Hepatocyte (in vitro differentiated cells): Measurements from ENCODE around the gene BCL2. TPM values are rescaled to one million over a fixed set of nuclear protein-coding genes. Genes with fewer than 3 reads are reported as not detected.

ENCODE experiments used
- DNase-seq: peaks from one replicate; pipeline ENCODE4 v3.0.0-alpha.2; 2016; ENCODE audit warnings: low spot score
- H2AFZ ChIP-seq: fragments of 200-600 bp; sonication (generic); 2 replicates; pipeline ENCODE4 v1.6.0; 2016; ENCODE audit warnings: antibody characterized with exemption, mild to moderate bottlenecking
- H3K27ac ChIP-seq: fragments of 200-600 bp; sonication (generic); 2 replicates; pipeline ENCODE4 v1.5.1; 2016; ENCODE audit warnings: mild to moderate bottlenecking
- H3K27me3 ChIP-seq: fragments of 200-600 bp; sonication (generic); 2 replicates; pipeline ENCODE4 v1.6.1; 2016
- H3K36me3 ChIP-seq: fragments of 200-600 bp; sonication (generic); replicated peaks from 2 replicates; pipeline ENCODE4 v1.5.1; 2016; ENCODE audit warnings: low read depth; ENCODE audit not compliant: insufficient read depth
- H3K4me1 ChIP-seq: fragments of 200-600 bp; sonication (generic); 2 replicates; pipeline ENCODE4 v1.5.1; 2016; ENCODE audit warnings: mild to moderate bottlenecking, moderate library complexity; ENCODE audit not compliant: insufficient read depth
- H3K4me2 ChIP-seq: fragments of 200-600 bp; sonication (generic); 2 replicates; pipeline ENCODE4 v1.6.0; 2016
- H3K4me3 ChIP-seq: fragments of 200-600 bp; sonication (generic); 2 replicates; pipeline ENCODE4 v1.5.1; 2016; ENCODE audit warnings: mild to moderate bottlenecking
- H3K79me2 ChIP-seq: fragments of 200-600 bp; sonication (generic); 2 replicates; pipeline ENCODE4 v1.6.0; 2017; ENCODE audit warnings: mild to moderate bottlenecking
- H3K9me2 ChIP-seq: fragments of 200-600 bp; sonication (generic); replicated peaks from 2 replicates; pipeline ENCODE4 v1.6.0; 2017; ENCODE audit warnings: mild to moderate bottlenecking; ENCODE audit not compliant: insufficient read depth
- H3K9me3 ChIP-seq: fragments of 200-600 bp; sonication (generic); 2 replicates; pipeline ENCODE4 v1.5.1; 2016; ENCODE audit warnings: low read depth, mild to moderate bottlenecking
- H4K20me1 ChIP-seq: fragments of 200-600 bp; sonication (generic); 2 replicates; pipeline ENCODE4 v1.6.0; 2016; ENCODE audit warnings: mild to moderate bottlenecking; ENCODE audit not compliant: insufficient read depth, poor library complexity, severe bottlenecking
- EZH2 ChIP-seq: fragments of 200-600 bp; sonication (generic); IDR thresholded peaks from 2 replicates; pipeline ENCODE4 v1.6.1; 2016; ENCODE audit warnings: antibody characterized with exemption, mild to moderate bottlenecking, borderline replicate concordance
- EZH2phosphoT487 ChIP-seq: fragments of 200-600 bp; sonication (generic); IDR thresholded peaks from one replicate; pipeline ENCODE4 v1.6.1; 2018; ENCODE audit warnings: antibody characterized with exemption, mild to moderate bottlenecking, low read depth, moderate library complexity; ENCODE audit not compliant: unreplicated experiment, severe bottlenecking
- WGBS: methylation state at CpG from one replicate; pipeline ENCODE4 v1.1.6; 2016; ENCODE audit warnings: low lambda C conversion rate; ENCODE audit errors: missing lambda C conversion rate; 5-methylcytosine and 5-hydroxymethylcytosine counted together
- polyA plus RNA-seq: library from polyadenylated mRNA; unstranded; fragments of >200 nt; fragmentation: Nextera tagmentation; extraction: Ambion mirVana; gene quantifications from 2 replicates; pipeline ENCODE4 v1.2.1, GENCODE V29; 2016
- total RNA-seq: library from RNA; depleted of rRNA; stranded (reverse); fragments of >200 nt; gene quantifications from 2 replicates; pipeline ENCODE4 v1.2.3, GENCODE V29; 2014
- TF ChIP-seq, protein P1 (sequence below): fragments of 200-600 bp; sonication (generic); IDR thresholded peaks from 2 replicates; pipeline ENCODE4 v1.5.1; 2016; ENCODE audit warnings: antibody characterized with exemption, mild to moderate bottlenecking; ENCODE audit not compliant: poor library complexity

Gene BCL2
- total and polyA plus RNA-seq, 2 experiments from 2014 or later: 1.0 to 11.4 TPM

DNA sequence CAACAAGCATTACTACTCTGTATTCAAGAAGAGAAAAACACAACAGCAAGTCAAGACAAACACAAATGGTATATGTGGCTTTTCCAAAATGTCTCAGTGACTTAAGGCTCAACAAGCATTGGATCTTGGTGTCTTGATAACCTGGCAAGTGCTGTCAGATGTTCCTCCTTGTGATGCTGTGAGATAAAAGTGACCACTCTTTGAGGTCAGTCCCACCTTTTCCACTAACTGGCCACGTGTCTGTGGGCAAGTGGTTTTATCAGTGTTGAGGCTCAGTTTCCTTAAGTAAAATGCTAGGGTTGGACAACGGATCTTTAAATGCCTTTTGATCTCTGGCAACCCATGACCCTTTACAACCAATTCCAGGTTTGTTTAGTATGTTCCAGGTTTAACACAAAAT, 98.7 kb downstream of the BCL2 start:
- Histone ChIP-seq H3K27ac (no peak overlapping the region), H3K36me3 (no peaks in the 10 kb centered on the region), H4K20me1 (no peaks in the 10 kb centered on the region), H3K9me3 (no peaks in the 10 kb centered on the region), H2AFZ (no peak overlapping the region), H3K27me3 (no peaks in the 10 kb centered on the region), H3K4me1 (no peaks in the 10 kb centered on the region), H3K4me2 (no peak overlapping the region), H3K9me2 (no peaks in the 10 kb centered on the region), H3K79me2 (no peaks in the 10 kb centered on the region), H3K4me3 (no peak overlapping the region)
- no peak for DNase-seq
- TF ChIP-seq, protein P1, sequence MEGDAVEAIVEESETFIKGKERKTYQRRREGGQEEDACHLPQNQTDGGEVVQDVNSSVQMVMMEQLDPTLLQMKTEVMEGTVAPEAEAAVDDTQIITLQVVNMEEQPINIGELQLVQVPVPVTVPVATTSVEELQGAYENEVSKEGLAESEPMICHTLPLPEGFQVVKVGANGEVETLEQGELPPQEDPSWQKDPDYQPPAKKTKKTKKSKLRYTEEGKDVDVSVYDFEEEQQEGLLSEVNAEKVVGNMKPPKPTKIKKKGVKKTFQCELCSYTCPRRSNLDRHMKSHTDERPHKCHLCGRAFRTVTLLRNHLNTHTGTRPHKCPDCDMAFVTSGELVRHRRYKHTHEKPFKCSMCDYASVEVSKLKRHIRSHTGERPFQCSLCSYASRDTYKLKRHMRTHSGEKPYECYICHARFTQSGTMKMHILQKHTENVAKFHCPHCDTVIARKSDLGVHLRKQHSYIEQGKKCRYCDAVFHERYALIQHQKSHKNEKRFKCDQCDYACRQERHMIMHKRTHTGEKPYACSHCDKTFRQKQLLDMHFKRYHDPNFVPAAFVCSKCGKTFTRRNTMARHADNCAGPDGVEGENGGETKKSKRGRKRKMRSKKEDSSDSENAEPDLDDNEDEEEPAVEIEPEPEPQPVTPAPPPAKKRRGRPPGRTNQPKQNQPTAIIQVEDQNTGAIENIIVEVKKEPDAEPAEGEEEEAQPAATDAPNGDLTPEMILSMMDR: no peak
- no peak for TF ChIP-seq EZH2
- TF ChIP-seq EZH2phosphoT487: no peak
- 41% methylated on average over 2 of the region's 2 CpGs for WGBS

DNA sequence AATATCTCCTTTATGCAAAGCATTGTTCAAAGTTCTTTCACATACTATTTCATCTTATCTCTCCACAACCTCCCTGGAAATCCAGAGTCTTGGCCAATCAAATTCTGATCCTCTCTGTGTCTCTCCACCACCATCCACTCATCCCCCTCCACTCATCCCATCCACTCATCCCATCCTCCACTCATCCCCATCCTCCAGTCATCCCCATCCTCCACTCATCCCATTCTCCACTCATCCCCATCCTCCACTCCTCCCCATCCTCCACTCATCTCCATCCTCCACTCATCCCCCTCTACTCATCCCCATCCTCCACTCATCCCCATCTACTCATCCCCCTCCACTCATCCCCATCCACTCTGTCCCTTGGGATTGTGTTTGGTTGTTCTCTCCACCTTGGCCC, 101.1 kb downstream of the BCL2 start:
- DNase-seq: peak; percentile 24
- Histone ChIP-seq H3K4me1 (no peaks in the 10 kb centered on the region), H3K4me2 (no peak overlapping the region), H2AFZ (no peak overlapping the region), H3K79me2 (no peaks in the 10 kb centered on the region), H3K27ac (no peak overlapping the region), H3K27me3 (no peaks in the 10 kb centered on the region), H4K20me1 (no peaks in the 10 kb centered on the region), H3K36me3 (no peaks in the 10 kb centered on the region), H3K9me3 (no peaks in the 10 kb centered on the region), H3K4me3 (no peak overlapping the region), H3K9me2 (no peaks in the 10 kb centered on the region)
- TF ChIP-seq EZH2: no peak
- TF ChIP-seq EZH2phosphoT487: no peak
- TF ChIP-seq, protein P1: no peak

DNA sequence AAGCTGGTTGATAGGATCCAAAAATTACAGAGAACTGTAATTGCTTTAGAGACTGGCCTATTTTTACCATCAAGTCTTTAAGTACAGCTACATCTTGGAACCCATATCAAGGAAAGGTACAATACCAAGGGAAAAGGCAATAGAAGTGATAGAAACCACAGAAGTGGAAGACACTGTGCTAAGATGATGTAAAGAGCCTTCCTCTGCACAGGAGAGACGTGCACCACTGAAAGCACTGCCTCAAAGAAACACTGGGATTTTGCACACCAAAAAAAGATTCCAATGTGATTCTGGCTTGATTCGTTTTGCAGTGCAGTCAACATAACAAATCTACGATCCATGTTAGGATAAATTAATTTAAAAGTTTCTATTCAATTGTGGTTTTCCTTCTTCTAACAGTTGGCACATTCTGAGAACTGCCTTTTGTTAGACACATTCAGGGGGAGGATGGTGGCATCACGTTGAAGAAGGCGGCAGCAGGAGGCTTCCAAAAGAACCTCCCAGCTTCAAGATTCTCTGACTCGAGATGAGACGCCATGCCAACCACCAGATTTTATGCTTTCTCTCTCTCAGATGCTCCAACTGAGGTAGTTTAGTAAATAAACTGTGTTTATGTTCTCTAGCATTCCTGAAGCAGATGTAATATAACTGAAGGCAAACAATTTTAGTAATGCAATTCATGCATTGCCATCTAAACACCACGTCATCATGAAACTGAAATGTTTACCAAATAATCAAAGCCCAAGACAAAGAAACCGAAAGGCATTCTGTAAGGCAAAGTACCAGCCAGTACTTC, 102.9 kb downstream of the BCL2 start:
- Histone ChIP-seq H3K79me2 (no peaks in the 10 kb centered on the region), H3K27ac (no peak overlapping the region), H3K27me3 (no peaks in the 10 kb centered on the region), H3K36me3 (no peaks in the 10 kb centered on the region), H3K4me1 (no peaks in the 10 kb centered on the region), H3K9me2 (no peaks in the 10 kb centered on the region), H3K4me3 (no peak overlapping the region), H2AFZ (no peak overlapping the region), H4K20me1 (no peaks in the 10 kb centered on the region), H3K4me2 (no peak overlapping the region), H3K9me3 (no peaks in the 10 kb centered on the region)
- DNase-seq: no peak
- no peak for TF ChIP-seq EZH2
- no peak for TF ChIP-seq EZH2phosphoT487
- TF ChIP-seq, protein P1: no peak
- 79% methylated on average over 9 of the region's 9 CpGs for WGBS
